SK-N-SH treated with all-trans-retinoic acid at 6 μM for 48 hours (cell line): Measurements from ENCODE around the gene SLC25A53.
A peak's percentile ranks its signal among the peaks of the same experiment; 100 is the strongest.
"Not testable (repeated sequence)": the region's sequence is repeated elsewhere in the genome, so short reads cannot be mapped to it uniquely, and the experiment has no call there.

Experiments used
- ATAC-seq: fragments of 200-7000 bp; cut with Tn5 transposase; 3 replicates; pipeline ENCODE4 v1.9.1; 2020; ENCODE audit warnings: mild to moderate bottlenecking, moderate library complexity
- ARNTL ChIP-seq: fragments of 450-650 bp; formaldehyde crosslinking; IDR thresholded peaks from 2 replicates; pipeline ENCODE4 v1.5.0; 2020; ENCODE audit warnings: low read depth, mild to moderate bottlenecking, moderate library complexity, borderline replicate concordance
- BACH2 ChIP-seq: fragments of 250-450 bp; sonication (Bioruptor Pico); IDR thresholded peaks from 2 replicates; pipeline ENCODE4 v1.9.0; 2021; ENCODE audit warnings: mild to moderate bottlenecking, borderline replicate concordance
- CREB5 ChIP-seq: fragments of 250-450 bp; sonication (Bioruptor Pico); IDR thresholded peaks from 2 replicates; pipeline ENCODE4 v1.5.1; 2020; ENCODE audit warnings: low read depth, mild to moderate bottlenecking, moderate library complexity
- CSDC2 ChIP-seq: fragments of 250-450 bp; sonication (Bioruptor Pico); IDR thresholded peaks from 2 replicates; pipeline ENCODE4 v1.5.0; 2020; ENCODE audit warnings: mild to moderate bottlenecking, moderate library complexity
- CSRNP3 ChIP-seq: fragments of 250-450 bp; sonication (Bioruptor Pico); IDR thresholded peaks from 2 replicates; pipeline ENCODE4 v1.5.1; 2021; ENCODE audit warnings: mild to moderate bottlenecking, moderate library complexity
- ESRRG ChIP-seq: fragments of 250-450 bp; sonication (Bioruptor Pico); IDR thresholded peaks from 2 replicates; pipeline ENCODE4 v1.6.1; 2021; ENCODE audit warnings: mild to moderate bottlenecking
- GLIS3 ChIP-seq: fragments of 250-450 bp; sonication (Bioruptor Pico); IDR thresholded peaks from 2 replicates; pipeline ENCODE4 v1.5.0; 2020; ENCODE audit warnings: mild to moderate bottlenecking, moderate library complexity
- OSR1 ChIP-seq: fragments of 250-450 bp; sonication (Bioruptor Pico); IDR thresholded peaks from 2 replicates; pipeline ENCODE4 v1.8.0; 2022; ENCODE audit warnings: moderate library complexity, mild to moderate bottlenecking, inconsistent platforms
- PATZ1 ChIP-seq: fragments of 250-450 bp; sonication (Bioruptor Pico); IDR thresholded peaks from 2 replicates; pipeline ENCODE4 v1.8.0; 2020; ENCODE audit warnings: mild to moderate bottlenecking, moderate library complexity, borderline replicate concordance
- PPARA ChIP-seq: fragments of 250-450 bp; sonication (Bioruptor Pico); IDR thresholded peaks from 2 replicates; pipeline ENCODE4 v1.5.0; 2020; ENCODE audit warnings: mild to moderate bottlenecking, borderline replicate concordance
- RARB ChIP-seq: fragments of 250-450 bp; sonication (Bioruptor Pico); IDR thresholded peaks from 2 replicates; pipeline ENCODE4 v1.8.0; 2021; ENCODE audit warnings: mild to moderate bottlenecking, moderate library complexity
- TCF4 ChIP-seq: fragments of 250-450 bp; sonication (Bioruptor Pico); IDR thresholded peaks from 2 replicates; pipeline ENCODE4 v1.8.0; 2021; ENCODE audit warnings: mild to moderate bottlenecking, moderate library complexity, borderline replicate concordance
- TOX ChIP-seq: fragments of 250-450 bp; sonication (Bioruptor Pico); IDR thresholded peaks from 2 replicates; pipeline ENCODE4 v1.8.0; 2021; ENCODE audit warnings: mild to moderate bottlenecking, moderate library complexity, borderline replicate concordance
- TSHZ2 ChIP-seq: fragments of 250-450 bp; sonication (Bioruptor Pico); IDR thresholded peaks from 2 replicates; pipeline ENCODE4 v1.5.0; 2020; ENCODE audit warnings: mild to moderate bottlenecking, moderate library complexity
- ZC3H10 ChIP-seq: fragments of 250-450 bp; sonication (Bioruptor Pico); IDR thresholded peaks from 2 replicates; pipeline ENCODE4 v1.5.1; 2021; ENCODE audit warnings: mild to moderate bottlenecking, moderate library complexity
- ZFP3 ChIP-seq: fragments of 250-450 bp; sonication (Bioruptor Pico); IDR thresholded peaks from 2 replicates; pipeline ENCODE4 v1.5.0; 2020; ENCODE audit warnings: mild to moderate bottlenecking, moderate library complexity
- ZFP30 ChIP-seq: fragments of 450-650 bp; formaldehyde crosslinking; IDR thresholded peaks from 2 replicates; pipeline ENCODE4 v1.5.0; 2022; ENCODE audit warnings: mild to moderate bottlenecking, moderate library complexity
- ZNF565 ChIP-seq: fragments of 450-650 bp; formaldehyde crosslinking; conservative IDR thresholded peaks from 2 replicates; pipeline ENCODE4 v1.5.0; 2020; ENCODE audit warnings: low read depth, mild to moderate bottlenecking, moderate library complexity
- ZNF70 ChIP-seq: fragments of 450-650 bp; formaldehyde crosslinking; IDR thresholded peaks from 2 replicates; pipeline ENCODE4 v1.5.0; 2020; ENCODE audit warnings: mild to moderate bottlenecking, moderate library complexity
- ZNF8 ChIP-seq: fragments of 450-650 bp; formaldehyde crosslinking; IDR thresholded peaks from 2 replicates; pipeline ENCODE4 v1.5.0; 2020; ENCODE audit warnings: mild to moderate bottlenecking, moderate library complexity

SLC25A53 gene

GRCh38 chrX:104117759-104118158 is 39.0 kb downstream of the SLC25A53 start (continued):
- no peak for TF ChIP-seq CSRNP3 (CRISPR knock-in tag)
- no peak for TF ChIP-seq ZC3H10 (CRISPR knock-in tag)

- TF ChIP-seq PPARA (CRISPR knock-in tag) (no peak), CSDC2 (CRISPR knock-in tag) (no peak), TSHZ2 (no peak), ARNTL (CRISPR knock-in tag) (no peak)
- peak; percentile 85 for ATAC-seq
Observed at GRCh38 chrX:104113222-104113965, 43.4 kb downstream of the SLC25A53 start.

- peak; percentile 89 for ATAC-seq
- TF ChIP-seq TSHZ2 (no peak), CSRNP3 (CRISPR knock-in tag) (no peak), ZC3H10 (CRISPR knock-in tag) (no peak), ZFP3 (CRISPR knock-in tag) (no peak), OSR1 (CRISPR knock-in tag) (no peak), RARB (CRISPR knock-in tag) (no peak), PATZ1 (CRISPR knock-in tag) (no peak), ZNF8 (CRISPR knock-in tag) (no peak), PPARA (CRISPR knock-in tag) (no peak), ZNF565 (no peak), ZFP30 (CRISPR knock-in tag) (no peak), TOX (CRISPR knock-in tag) (no peak), CSDC2 (CRISPR knock-in tag) (no peak), ESRRG (no peak), CREB5 (no peak), ZNF70 (CRISPR knock-in tag) (no peak), BACH2 (CRISPR knock-in tag) (no peak), ARNTL (CRISPR knock-in tag) (no peak), GLIS3 (CRISPR knock-in tag) (no peak), TCF4 (no peak)
Observed at GRCh38 chrX:104112326-104112951, 44.4 kb downstream of the SLC25A53 start, which contains the start of gene ZCCHC18. ZCCHC18 (plus strand) TSS chrX:104112523; CDS start chrX:104114112, 1,589 bp downstream.

- ATAC-seq = not testable (repeated sequence)
Observed at GRCh38 chrX:104110491-104111240, 46.1 kb downstream of the SLC25A53 start.
